HG02623 (cell line): ENCODE measurements around the gene GPR161.

ENCODE experiments used
- ATAC-seq: cut with Tn5 transposase; IDR thresholded peaks from one replicate; pipeline ENCODE4 v1.9.1; 2021; ENCODE audit warnings: moderate library complexity; ENCODE audit not compliant: unreplicated experiment

The GPR161 gene

GRCh38 chr1:168050307-168050706, 86.4 kb downstream of the GPR161 start:
- ATAC-seq, result no peak

GRCh38 chr1:168045311-168045710, 91.4 kb downstream of the GPR161 start:
- ATAC-seq, result no peak

- no peak for ATAC-seq
These were observed 94.4 kb downstream of the GPR161 start for GRCh38 chr1:168042362-168042761.

GRCh38 chr1:168035345-168035744, 101.4 kb downstream of the GPR161 start:
- ATAC-seq, result no peak

- no peak for ATAC-seq
These were observed 104.7 kb downstream of the GPR161 start for GRCh38 chr1:168032029-168032428.

GRCh38 chr1:168031627-168032026, 105.1 kb downstream of the GPR161 start:
- ATAC-seq, result no peak

GRCh38 chr1:168031198-168031597, 105.5 kb downstream of the GPR161 start:
- no peak for ATAC-seq
